ENCODE results near the gene LMF1.

LMF1 gene

GRCh38 chr16:851871-852270 lies 118.9 kb downstream of the LMF1 start:
- Histone ChIP-seq H3K4me1 (ENCODE audit: insufficient read depth, low read length) (no peaks in the 10 kb centered on the region), H3K9me3 (ENCODE audit: low read length) (peaks cover 34% of the 10 kb centered on the region), H2AFZ (ENCODE audit: low read depth, low read length) (no peak overlapping the region), H3K36me3 (ENCODE audit: insufficient read depth, low read length) (no peaks in the 10 kb centered on the region), H3K27me3 (ENCODE audit: insufficient read depth, low read length) (no peaks in the 10 kb centered on the region), H3K4me3 (ENCODE audit: low read length) (no peak overlapping the region)

GRCh38 chr16:851209-851810 lies 119.5 kb downstream of the LMF1 start:
- Histone ChIP-seq H3K27me3 (ENCODE audit: insufficient read depth, low read length) (no peaks in the 10 kb centered on the region), H3K4me1 (ENCODE audit: insufficient read depth, low read length) (no peaks in the 10 kb centered on the region), H3K36me3 (ENCODE audit: insufficient read depth, low read length) (no peaks in the 10 kb centered on the region), H3K9me3 (ENCODE audit: low read length) (peaks cover 29% of the 10 kb centered on the region), H3K4me3 (ENCODE audit: low read length) (no peak overlapping the region), H2AFZ (ENCODE audit: low read depth, low read length) (no peak overlapping the region)

- H3K4me3 ChIP-seq (ENCODE audit: low read length), result no peak overlapping the region
- no peaks in the 10 kb centered on the region for H3K4me1 ChIP-seq (ENCODE audit: insufficient read depth, low read length)
- no peaks in the 10 kb centered on the region for H3K36me3 ChIP-seq (ENCODE audit: insufficient read depth, low read length)
- no peak overlapping the region for H2AFZ ChIP-seq (ENCODE audit: low read depth, low read length)
- H3K9me3 ChIP-seq (ENCODE audit: low read length), result peaks cover 28% of the 10 kb centered on the region
- H3K27me3 ChIP-seq (ENCODE audit: insufficient read depth, low read length), result no peaks in the 10 kb centered on the region
Observed at GRCh38 chr16:850668-851067, 120.1 kb downstream of the LMF1 start.

DNA sequence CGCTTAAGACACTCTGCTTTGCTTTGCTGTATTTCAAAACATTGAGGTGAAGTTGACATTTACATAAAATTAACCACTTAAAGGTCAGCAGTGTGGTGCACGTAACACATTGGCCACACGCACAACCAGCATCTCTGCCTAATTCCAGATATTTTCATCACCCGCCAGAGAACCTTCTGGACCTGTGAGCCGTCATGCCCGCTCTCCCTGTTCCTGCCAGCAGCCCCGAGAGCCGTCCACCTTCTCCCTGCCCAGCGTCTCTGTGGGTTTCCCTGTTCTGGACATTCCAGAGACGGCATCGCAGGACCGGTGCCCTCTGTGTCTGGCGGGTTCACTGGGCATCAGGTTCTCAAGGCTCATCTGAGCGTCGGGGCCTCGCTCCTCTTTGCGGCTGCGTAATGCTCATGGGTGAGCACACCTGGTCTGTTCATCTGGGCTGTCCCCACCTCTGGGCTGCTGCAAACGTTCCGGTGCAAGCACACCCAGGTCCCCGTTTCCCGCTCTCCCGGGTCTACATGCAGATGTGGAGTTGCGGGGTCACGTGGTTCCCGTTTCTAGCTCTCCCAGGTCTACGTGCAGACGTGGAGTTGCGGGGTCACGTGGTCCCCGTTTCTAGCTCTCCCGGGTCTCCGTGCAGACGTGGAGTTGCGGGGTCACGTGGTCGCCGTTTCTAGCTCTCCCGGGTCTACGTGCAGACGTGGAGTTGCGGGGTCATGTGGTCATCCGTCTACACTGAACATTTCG lies 122.1 kb downstream of the LMF1 start:
- Histone ChIP-seq H3K9me3 (ENCODE audit: low read length) (peaks cover 27% of the 10 kb centered on the region), H3K4me3 (ENCODE audit: low read length) (no peak overlapping the region), H3K36me3 (ENCODE audit: insufficient read depth, low read length) (no peaks in the 10 kb centered on the region), H3K27me3 (ENCODE audit: insufficient read depth, low read length) (no peaks in the 10 kb centered on the region), H3K4me1 (ENCODE audit: insufficient read depth, low read length) (no peaks in the 10 kb centered on the region), H2AFZ (ENCODE audit: low read depth, low read length) (no peak overlapping the region)

GRCh38 chr16:847681-848445 lies 122.9 kb downstream of the LMF1 start:
- H2AFZ ChIP-seq (ENCODE audit: low read depth, low read length), result no peak overlapping the region
- H3K36me3 ChIP-seq (ENCODE audit: insufficient read depth, low read length), result no peaks in the 10 kb centered on the region
- H3K9me3 ChIP-seq (ENCODE audit: low read length), result peaks cover 27% of the 10 kb centered on the region
- no peak overlapping the region for H3K4me3 ChIP-seq (ENCODE audit: low read length)
- H3K4me1 ChIP-seq (ENCODE audit: insufficient read depth, low read length), result peaks cover under 1% of the 10 kb centered on the region
- H3K27me3 ChIP-seq (ENCODE audit: insufficient read depth, low read length), result no peaks in the 10 kb centered on the region

DNA sequence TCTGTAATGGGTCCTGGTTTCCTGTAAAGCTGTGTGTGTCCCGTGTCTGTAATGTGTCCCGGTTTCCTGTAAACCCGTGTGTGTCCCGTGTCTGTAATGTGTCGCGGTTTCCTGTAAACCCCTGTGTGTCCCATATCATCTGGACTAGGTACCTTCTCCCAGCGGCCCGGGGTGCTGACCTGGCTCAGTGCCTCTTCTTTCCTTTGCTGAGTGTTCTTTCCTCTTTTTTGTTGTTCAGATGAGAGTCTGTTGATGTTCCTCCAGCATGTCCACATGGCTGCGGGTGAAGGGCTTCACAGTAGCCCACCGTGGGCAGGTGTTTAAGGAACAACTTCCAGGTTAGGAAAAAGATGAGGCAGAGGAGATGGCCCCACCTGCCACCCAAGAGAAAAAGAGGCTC lies 123.6 kb downstream of the LMF1 start:
- peaks cover 8% of the 10 kb centered on the region for H3K4me1 ChIP-seq (ENCODE audit: insufficient read depth, low read length)
- H3K4me3 ChIP-seq (ENCODE audit: low read length), result no peak overlapping the region
- no peaks in the 10 kb centered on the region for H3K27me3 ChIP-seq (ENCODE audit: insufficient read depth, low read length)
- H3K36me3 ChIP-seq (ENCODE audit: insufficient read depth, low read length), result no peaks in the 10 kb centered on the region
- peaks cover 26% of the 10 kb centered on the region for H3K9me3 ChIP-seq (ENCODE audit: low read length)
- no peak overlapping the region for H2AFZ ChIP-seq (ENCODE audit: low read depth, low read length)

DNA sequence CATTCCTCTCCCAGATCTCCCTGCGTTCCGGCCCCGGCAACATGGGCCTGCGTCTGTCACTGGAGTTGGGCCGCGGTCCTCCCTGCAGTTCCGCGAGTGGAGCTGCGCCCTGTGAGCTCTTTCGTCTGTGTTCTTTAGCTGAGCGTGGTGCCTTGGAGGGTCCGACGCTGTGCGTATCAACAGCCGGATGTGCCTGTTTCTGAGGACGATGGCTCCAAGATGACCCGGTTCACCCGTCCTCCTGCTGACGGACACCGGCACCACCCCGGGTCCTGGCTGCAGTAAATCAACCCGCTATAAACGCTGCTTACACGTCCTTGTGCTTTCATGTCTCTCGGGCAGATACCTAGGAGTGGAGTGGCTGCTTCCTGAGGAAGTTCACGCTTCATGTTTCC lies 125.4 kb downstream of the LMF1 start:
- H2AFZ ChIP-seq (ENCODE audit: low read depth, low read length), result no peak overlapping the region
- H3K27me3 ChIP-seq (ENCODE audit: insufficient read depth, low read length), result no peaks in the 10 kb centered on the region
- H3K4me1 ChIP-seq (ENCODE audit: insufficient read depth, low read length), result peaks cover 12% of the 10 kb centered on the region
- H3K9me3 ChIP-seq (ENCODE audit: low read length), result peaks cover 17% of the 10 kb centered on the region
- H3K4me3 ChIP-seq (ENCODE audit: low read length), result no peak overlapping the region
- no peaks in the 10 kb centered on the region for H3K36me3 ChIP-seq (ENCODE audit: insufficient read depth, low read length)

DNA sequence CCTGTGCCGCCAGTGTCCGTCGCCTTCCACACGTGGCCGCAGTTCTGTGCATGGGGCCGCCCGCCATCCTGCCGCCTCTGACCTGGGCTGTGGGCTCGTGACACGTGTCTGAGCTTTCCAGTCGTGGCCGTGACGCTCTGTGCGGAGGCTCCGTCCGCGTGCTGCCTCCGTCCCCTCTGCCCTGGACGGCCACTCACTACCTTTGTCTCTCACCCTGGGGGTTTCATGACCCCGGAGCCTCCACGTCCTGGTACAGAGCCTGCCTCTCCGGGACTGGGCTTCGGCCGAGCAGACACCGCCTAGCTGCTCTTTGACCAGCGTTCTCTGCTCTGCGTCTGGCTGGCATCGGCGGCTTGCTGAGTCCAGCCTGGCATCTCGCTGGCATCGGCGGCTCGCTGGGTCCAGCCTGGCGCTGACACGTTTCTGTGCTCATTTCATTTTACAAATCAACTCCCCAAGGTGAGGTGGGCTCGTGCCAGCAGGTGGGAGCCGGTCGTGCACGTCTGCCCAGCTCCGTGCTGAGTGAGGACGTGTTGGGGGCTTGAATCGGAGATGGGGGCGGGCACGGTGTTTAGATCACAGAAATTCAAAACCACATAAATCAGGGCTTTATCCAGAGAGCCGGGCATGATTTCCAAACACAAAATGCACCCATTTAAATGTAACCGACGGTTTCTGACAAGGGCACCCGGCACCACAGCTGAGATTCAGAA lies 126.0 kb downstream of the LMF1 start:
- Histone ChIP-seq H3K9me3 (ENCODE audit: low read length) (peaks cover 12% of the 10 kb centered on the region), H3K4me1 (ENCODE audit: insufficient read depth, low read length) (peaks cover 12% of the 10 kb centered on the region), H3K4me3 (ENCODE audit: low read length) (no peak overlapping the region), H3K36me3 (ENCODE audit: insufficient read depth, low read length) (no peaks in the 10 kb centered on the region), H3K27me3 (ENCODE audit: insufficient read depth, low read length) (no peaks in the 10 kb centered on the region), H2AFZ (ENCODE audit: low read depth, low read length) (no peak overlapping the region)

GRCh38 chr16:843771-844170 lies 127.0 kb downstream of the LMF1 start:
- Histone ChIP-seq H3K9me3 (ENCODE audit: low read length) (peaks cover 7% of the 10 kb centered on the region), H2AFZ (ENCODE audit: low read depth, low read length) (no peak overlapping the region), H3K27me3 (ENCODE audit: insufficient read depth, low read length) (no peaks in the 10 kb centered on the region)

DNA sequence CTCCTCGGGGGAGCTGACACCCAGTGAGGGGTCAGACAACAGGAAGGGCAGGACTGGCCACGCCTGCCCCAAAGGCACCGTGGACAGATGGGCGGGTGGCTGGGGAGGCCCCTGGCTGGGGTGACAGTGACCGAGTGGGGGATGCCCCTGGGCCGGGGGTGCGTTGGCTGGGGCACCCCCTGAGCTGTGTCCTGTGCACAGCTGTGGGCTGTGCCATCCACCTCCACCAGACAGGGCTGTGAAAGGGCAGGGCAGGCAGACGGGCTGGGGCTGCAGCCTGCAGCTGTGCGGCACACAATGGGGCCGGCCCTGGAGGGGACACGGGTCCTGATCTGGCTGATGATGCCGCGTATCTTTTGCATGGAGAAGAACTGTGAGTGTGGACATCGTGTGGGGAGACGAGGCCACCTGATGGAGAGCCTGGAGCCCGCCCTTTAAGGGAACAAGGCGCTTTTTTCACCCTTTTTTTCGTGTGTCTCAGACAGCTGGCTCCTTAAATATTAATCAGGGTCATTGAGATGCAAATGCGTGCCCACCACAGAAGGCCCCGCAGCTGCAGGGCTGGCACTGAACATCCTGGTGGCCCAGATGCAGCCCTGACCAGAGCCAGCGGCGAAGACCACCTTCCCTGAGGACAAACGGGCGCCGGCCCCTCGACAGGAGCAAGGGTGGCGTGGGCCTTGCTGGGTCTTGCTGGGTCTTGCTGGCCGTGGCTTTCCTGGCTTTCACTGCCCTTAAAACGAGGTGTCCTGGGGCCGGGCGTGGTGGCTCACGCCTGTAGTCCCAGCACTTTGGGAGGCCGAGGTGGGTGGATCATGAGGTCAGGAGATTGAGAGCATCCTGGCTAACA lies 127.8 kb downstream of the LMF1 start:
- Histone ChIP-seq H3K9me3 (ENCODE audit: low read length) (peaks cover 4% of the 10 kb centered on the region), H3K4me3 (ENCODE audit: low read length) (no peak overlapping the region), H2AFZ (ENCODE audit: low read depth, low read length) (no peak overlapping the region), H3K27me3 (ENCODE audit: insufficient read depth, low read length) (no peaks in the 10 kb centered on the region), H3K4me1 (ENCODE audit: insufficient read depth, low read length) (peaks cover 12% of the 10 kb centered on the region), H3K36me3 (ENCODE audit: insufficient read depth, low read length) (no peaks in the 10 kb centered on the region)

More at GRCh38 chr16:843771-844170, 127.0 kb downstream of the LMF1 start:
- Histone ChIP-seq H3K4me1 (ENCODE audit: insufficient read depth, low read length) (peaks cover 12% of the 10 kb centered on the region), H3K36me3 (ENCODE audit: insufficient read depth, low read length) (no peaks in the 10 kb centered on the region), H3K4me3 (ENCODE audit: low read length) (no peak overlapping the region)

DNA sequence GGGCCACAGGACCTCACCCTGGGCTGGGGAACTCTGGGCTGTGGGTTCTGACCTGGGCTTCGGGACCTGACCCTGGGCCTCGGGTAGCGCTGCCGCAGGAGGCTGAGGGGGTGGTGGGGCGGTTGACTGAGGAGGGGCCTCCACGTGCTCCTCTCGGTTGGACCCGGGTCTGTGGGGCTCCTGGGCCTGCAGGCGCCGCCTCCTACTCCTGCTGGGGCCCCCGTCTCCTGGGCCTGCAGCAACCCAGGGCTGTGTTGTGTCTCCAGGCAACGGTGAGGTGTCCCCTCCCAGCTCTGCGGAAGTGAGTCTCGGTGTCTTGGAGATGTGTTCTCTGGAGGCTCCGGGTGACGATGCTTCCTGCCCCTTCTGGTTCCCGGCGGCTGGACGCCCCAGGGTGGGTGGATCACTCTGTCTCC lies 128.7 kb downstream of the LMF1 start:
- no peaks in the 10 kb centered on the region for H3K27me3 ChIP-seq (ENCODE audit: insufficient read depth, low read length)
- peaks cover 12% of the 10 kb centered on the region for H3K4me1 ChIP-seq (ENCODE audit: insufficient read depth, low read length)
- H2AFZ ChIP-seq (ENCODE audit: low read depth, low read length), result no peak overlapping the region
- no peaks in the 10 kb centered on the region for H3K36me3 ChIP-seq (ENCODE audit: insufficient read depth, low read length)
- no peak overlapping the region for H3K4me3 ChIP-seq (ENCODE audit: low read length)
- H3K9me3 ChIP-seq (ENCODE audit: low read length), result peaks cover 2% of the 10 kb centered on the region

DNA sequence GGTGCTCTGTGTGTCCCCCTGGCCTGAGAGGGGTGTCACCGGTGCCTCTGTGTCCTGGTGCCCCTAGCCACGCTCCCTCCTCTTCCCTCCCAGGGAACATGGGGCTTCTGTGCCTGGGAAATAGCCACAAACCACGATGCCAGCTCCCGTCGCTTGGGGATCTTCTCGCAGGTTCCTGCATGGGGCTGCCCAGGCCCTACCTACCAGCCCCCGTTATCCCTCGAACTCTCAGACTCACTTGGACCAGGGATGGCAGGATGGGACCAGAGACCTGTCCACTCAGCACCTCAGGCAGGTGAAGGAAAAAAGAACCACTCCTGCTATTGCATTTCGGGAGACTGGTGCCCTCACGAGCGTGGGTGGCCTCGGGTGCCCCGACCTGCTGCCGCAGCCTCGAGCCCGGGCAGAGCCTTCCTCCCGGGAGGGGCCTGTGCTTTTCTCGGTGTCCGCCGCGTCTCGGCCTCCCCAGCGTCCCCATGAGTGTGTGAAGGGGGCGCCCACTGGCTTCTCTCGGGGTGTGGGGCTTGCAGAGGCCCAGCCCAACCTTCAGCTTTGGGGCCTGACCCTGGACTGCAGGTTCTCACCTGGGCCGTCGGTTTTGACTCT lies 129.2 kb downstream of the LMF1 start:
- Histone ChIP-seq H3K4me1 (ENCODE audit: insufficient read depth, low read length) (peaks cover 12% of the 10 kb centered on the region), H3K9me3 (ENCODE audit: low read length) (peaks cover 2% of the 10 kb centered on the region), H2AFZ (ENCODE audit: low read depth, low read length) (no peak overlapping the region), H3K36me3 (ENCODE audit: insufficient read depth, low read length) (no peaks in the 10 kb centered on the region), H3K4me3 (ENCODE audit: low read length) (no peak overlapping the region), H3K27me3 (ENCODE audit: insufficient read depth, low read length) (no peaks in the 10 kb centered on the region)
